ENCODE results near the gene RIMBP2. TPM values are rescaled to one million over a fixed set of nuclear protein-coding genes. Genes with fewer than 3 reads are reported as not detected.

RIMBP2 gene
- total and polyA plus RNA-seq, 4 donors, result 0.39 to 1.0 TPM; not detected in 2

DNA sequence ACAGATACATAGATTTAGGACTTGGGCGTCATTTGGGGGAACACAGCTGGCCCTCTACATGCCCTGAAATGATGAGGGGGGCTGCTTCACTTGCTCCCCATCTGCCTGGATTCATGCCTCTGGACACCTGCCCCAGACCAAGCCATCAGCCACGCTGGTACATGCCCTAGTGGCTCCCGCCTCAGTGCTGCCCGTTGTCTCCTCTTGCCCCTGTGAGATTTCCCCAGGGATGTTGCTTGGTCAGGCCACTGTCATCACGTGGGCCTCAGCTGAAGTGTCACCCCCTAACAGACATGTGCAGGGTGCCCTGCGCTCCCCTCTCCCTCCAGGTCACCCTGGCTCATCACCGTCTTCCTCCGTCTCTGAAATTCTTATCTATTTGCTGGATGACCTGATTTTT, 220.9 kb downstream of the RIMBP2 start:
- Histone ChIP-seq H3K27ac (ENCODE audit: low read depth in 1 of 2, low read length in 2 of 2) (no peak overlapping the region), H3K4me1 (ENCODE audit: control insufficient read depth in 1 of 2, insufficient read depth in 2 of 2, low read length in 2 of 2) (no peaks in the 10 kb centered on the region), H3K9me3 (ENCODE audit: control insufficient read depth, low read length) (no peaks in the 10 kb centered on the region), H3K4me3 (ENCODE audit: low read length in 2 of 2) (no peak overlapping the region), H3K36me3 (ENCODE audit: control insufficient read depth in 1 of 2, insufficient read depth in 2 of 2, low read length in 1 of 2) (no peaks in the 10 kb centered on the region), H3K27me3 (ENCODE audit: control insufficient read depth in 1 of 2, insufficient read depth in 2 of 2, low read length in 1 of 2) (no peaks in the 10 kb centered on the region)
- 80 to 85% methylated on average over 8 of the region's 8 CpGs for WGBS, 2 donors
- intact Hi-C loops (cut with DNase I), result no loop called here
- ATAC-seq (ENCODE audit: low FRiP score), result no peak
- no peak for DNase-seq

DNA sequence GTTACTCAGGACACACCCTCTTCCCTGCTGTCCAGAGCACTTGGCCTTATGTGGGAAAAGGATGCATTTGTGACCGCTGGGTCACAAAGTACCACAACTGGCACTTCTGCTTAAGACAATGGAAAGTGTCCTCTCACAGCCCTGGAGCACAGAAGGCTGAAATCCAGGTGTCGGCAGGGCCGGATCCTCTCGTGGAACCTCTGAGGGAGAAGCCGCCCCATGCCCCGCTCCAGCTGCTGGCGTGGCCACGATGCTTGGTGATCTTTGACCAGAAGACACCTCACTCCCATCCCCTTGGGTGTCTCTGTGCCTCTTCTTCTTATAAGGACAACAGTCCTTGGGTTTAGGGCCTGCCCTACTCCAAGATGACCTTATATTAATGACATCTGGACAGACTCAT, 221.4 kb downstream of the RIMBP2 start:
- no peaks in the 10 kb centered on the region for H3K27me3 ChIP-seq (ENCODE audit: control insufficient read depth in 1 of 2, insufficient read depth in 2 of 2, low read length in 1 of 2)
- intact Hi-C loops (cut with DNase I), result no loop called here
- H3K36me3 ChIP-seq (ENCODE audit: control insufficient read depth in 1 of 2, insufficient read depth in 2 of 2, low read length in 1 of 2), result no peaks in the 10 kb centered on the region
- no peak overlapping the region for H3K27ac ChIP-seq (ENCODE audit: low read depth in 1 of 2, low read length in 2 of 2)
- WGBS, 2 donors, result 93 to 95% methylated on average over 8 of the region's 8 CpGs
- H3K9me3 ChIP-seq (ENCODE audit: control insufficient read depth, low read length), result no peaks in the 10 kb centered on the region
- H3K4me3 ChIP-seq (ENCODE audit: low read length in 2 of 2), result no peak overlapping the region
- ATAC-seq (ENCODE audit: low FRiP score) (no peak), DNase-seq (no peak)
- no peaks in the 10 kb centered on the region for H3K4me1 ChIP-seq (ENCODE audit: control insufficient read depth in 1 of 2, insufficient read depth in 2 of 2, low read length in 2 of 2)

DNA sequence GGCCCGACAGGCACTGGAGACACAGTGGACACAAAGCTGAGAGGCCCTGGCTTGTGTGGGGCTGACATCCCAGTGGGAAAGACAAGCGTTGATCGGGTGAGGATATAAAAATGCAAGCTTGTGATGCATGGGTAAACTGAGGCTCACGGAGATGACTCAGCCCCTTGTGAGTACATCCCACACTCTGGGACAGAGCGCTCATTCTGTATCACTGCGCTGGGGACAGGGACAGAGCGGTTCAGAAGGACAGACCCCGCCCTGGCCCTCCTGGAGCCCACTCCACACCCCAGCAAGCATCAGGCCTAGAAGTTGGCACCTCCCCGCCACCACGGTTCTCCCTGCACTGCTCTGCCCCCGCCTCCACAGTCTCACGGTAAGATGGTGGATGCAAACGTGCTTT, 222.1 kb downstream of the RIMBP2 start:
- 83 to 91% methylated on average over 13 of the region's 13 CpGs for WGBS, 2 donors
- Histone ChIP-seq H3K27me3 (ENCODE audit: control insufficient read depth in 1 of 2, insufficient read depth in 2 of 2, low read length in 1 of 2) (no peaks in the 10 kb centered on the region), H3K36me3 (ENCODE audit: control insufficient read depth in 1 of 2, insufficient read depth in 2 of 2, low read length in 1 of 2) (no peaks in the 10 kb centered on the region)

DNA sequence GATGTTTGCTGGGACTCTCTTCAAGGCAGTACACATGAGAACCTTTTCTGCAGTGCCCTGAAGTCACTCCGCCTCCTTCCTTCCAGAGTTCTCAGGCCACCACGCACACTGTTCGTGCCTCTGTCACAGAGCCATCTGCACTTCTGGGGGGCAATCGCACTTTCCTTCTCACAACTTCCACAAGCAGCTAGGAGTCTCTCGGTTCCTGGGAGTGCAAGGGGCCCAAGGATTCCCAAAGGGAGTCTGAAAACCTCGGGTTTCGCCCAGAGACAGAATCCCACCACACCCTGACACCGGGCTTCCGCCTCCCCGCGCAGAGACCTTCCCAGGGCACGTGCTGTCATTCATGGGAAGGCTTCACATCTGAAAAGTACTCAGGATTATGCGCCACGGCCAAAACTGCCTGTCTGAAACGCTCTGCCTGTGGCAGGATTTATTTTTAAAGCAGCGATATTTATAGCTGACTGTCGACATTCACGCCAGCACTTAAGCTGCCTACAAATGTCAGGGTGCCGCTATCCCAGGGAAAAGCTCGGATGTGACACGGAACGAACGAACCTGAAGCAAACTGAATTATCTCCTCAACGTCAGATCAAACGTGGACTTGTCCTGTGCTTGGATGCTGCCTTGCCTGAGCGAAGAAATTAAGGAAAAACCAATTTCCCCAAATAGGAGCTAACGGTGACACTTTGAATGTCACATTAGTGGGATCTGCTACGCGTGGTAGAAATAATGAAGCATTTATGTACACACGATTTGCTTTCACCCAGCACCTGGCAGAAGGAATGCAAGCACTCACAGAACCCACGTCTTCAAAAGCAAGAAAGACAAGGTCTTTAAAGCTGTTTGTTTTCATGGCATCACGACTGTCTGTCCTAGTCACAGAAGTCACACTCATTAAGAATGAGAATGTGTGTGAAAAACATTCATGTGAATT, 224.4 kb downstream of the RIMBP2 start:
- H3K27ac ChIP-seq (ENCODE audit: low read depth in 1 of 2, low read length in 2 of 2), result no peak overlapping the region
- WGBS, 2 donors, result 8 to 18% methylated on average over 32 of the region's 32 CpGs
- H3K27me3 ChIP-seq (ENCODE audit: control insufficient read depth in 1 of 2, insufficient read depth in 2 of 2, low read length in 1 of 2), result no peaks in the 10 kb centered on the region
- ATAC-seq (ENCODE audit: low FRiP score) (no peak), DNase-seq (peak in 1 of 2 donors; percentile 35)
- intact Hi-C loops (cut with DNase I), result no loop called here
- H3K4me3 ChIP-seq (ENCODE audit: low read length in 2 of 2), result no peak overlapping the region
- H3K9me3 ChIP-seq (ENCODE audit: control insufficient read depth, low read length), result peaks cover 1% of the 10 kb centered on the region
- no peaks in the 10 kb centered on the region for H3K36me3 ChIP-seq (ENCODE audit: control insufficient read depth in 1 of 2, insufficient read depth in 2 of 2, low read length in 1 of 2)
- no peaks in the 10 kb centered on the region for H3K4me1 ChIP-seq (ENCODE audit: control insufficient read depth in 1 of 2, insufficient read depth in 2 of 2, low read length in 2 of 2)

More for the DNA sequence above, 222.1 kb downstream of the RIMBP2 start:
- no peak overlapping the region for H3K27ac ChIP-seq (ENCODE audit: low read depth in 1 of 2, low read length in 2 of 2)
- intact Hi-C loops (cut with DNase I), result no loop called here
- ATAC-seq (ENCODE audit: low FRiP score), result no peak
- H3K9me3 ChIP-seq (ENCODE audit: control insufficient read depth, low read length), result no peaks in the 10 kb centered on the region
- no peaks in the 10 kb centered on the region for H3K4me1 ChIP-seq (ENCODE audit: control insufficient read depth in 1 of 2, insufficient read depth in 2 of 2, low read length in 2 of 2)
- H3K4me3 ChIP-seq (ENCODE audit: low read length in 2 of 2), result no peak overlapping the region
- no peak for DNase-seq

DNA sequence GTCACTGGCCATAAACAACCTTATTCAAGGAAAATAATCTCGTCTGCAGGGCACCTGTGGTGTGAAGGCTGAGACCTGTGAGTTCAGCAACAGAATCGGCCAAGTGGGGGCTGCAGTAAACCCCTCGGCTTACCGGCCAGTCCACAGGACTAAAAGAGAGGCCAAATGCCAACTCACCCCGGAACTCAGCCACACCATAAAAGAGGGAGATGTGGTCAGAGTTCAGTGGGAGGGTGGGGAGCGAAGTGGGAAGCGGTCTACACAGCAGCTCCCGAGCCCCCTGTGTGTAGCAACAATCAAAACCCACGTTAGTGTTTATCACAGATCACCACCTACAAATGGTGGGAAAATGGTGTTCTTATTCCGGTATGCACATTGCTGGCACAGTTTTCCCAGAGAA, 225.4 kb downstream of the RIMBP2 start:
- Histone ChIP-seq H3K4me3 (ENCODE audit: low read length in 2 of 2) (no peak overlapping the region), H3K9me3 (ENCODE audit: control insufficient read depth, low read length) (peaks cover 1% of the 10 kb centered on the region), H3K36me3 (ENCODE audit: control insufficient read depth in 1 of 2, insufficient read depth in 2 of 2, low read length in 1 of 2) (no peaks in the 10 kb centered on the region), H3K4me1 (ENCODE audit: control insufficient read depth in 1 of 2, insufficient read depth in 2 of 2, low read length in 2 of 2) (no peaks in the 10 kb centered on the region), H3K27ac (ENCODE audit: low read depth in 1 of 2, low read length in 2 of 2) (no peak overlapping the region), H3K27me3 (ENCODE audit: control insufficient read depth in 1 of 2, insufficient read depth in 2 of 2, low read length in 1 of 2) (no peaks in the 10 kb centered on the region)
- WGBS, 2 donors, result 68 to 83% methylated on average over 10 of the region's 10 CpGs
- ATAC-seq (ENCODE audit: low FRiP score) (no peak), DNase-seq (peak in 1 of 2 donors; percentile 38)
- intact Hi-C loops (cut with DNase I), result no loop called here

DNA sequence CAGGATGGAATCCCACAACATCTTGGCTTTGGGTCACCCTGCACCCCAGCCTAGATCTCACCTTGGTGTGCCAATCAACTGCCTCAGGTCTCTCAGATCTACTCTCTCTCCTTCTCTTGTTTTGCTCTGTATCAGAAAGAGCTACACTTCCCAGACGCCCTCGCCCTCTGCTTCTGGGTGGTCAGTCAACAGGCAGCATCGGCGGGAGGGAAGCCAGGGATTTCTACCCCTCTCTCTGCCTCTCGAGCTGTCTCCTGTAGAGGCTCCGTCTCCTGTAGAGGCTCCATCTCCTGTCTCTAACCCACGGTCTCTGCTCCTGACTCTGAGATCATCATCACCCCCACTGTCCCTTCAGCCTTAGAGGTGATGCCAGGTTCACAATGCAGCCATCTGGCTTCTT, 226.8 kb downstream of the RIMBP2 start:
- ATAC-seq (ENCODE audit: low FRiP score), result no peak
- Histone ChIP-seq H3K4me3 (ENCODE audit: low read length in 2 of 2) (no peak overlapping the region), H3K36me3 (ENCODE audit: control insufficient read depth in 1 of 2, insufficient read depth in 2 of 2, low read length in 1 of 2) (no peaks in the 10 kb centered on the region), H3K27ac (ENCODE audit: low read depth in 1 of 2, low read length in 2 of 2) (no peak overlapping the region), H3K27me3 (ENCODE audit: control insufficient read depth in 1 of 2, insufficient read depth in 2 of 2, low read length in 1 of 2) (no peaks in the 10 kb centered on the region), H3K4me1 (ENCODE audit: control insufficient read depth in 1 of 2, insufficient read depth in 2 of 2, low read length in 2 of 2) (no peaks in the 10 kb centered on the region), H3K9me3 (ENCODE audit: control insufficient read depth, low read length) (peaks cover 1% of the 10 kb centered on the region)
- intact Hi-C loops (cut with DNase I), result no loop called here
- WGBS, 2 donors, result 83 to 90% methylated on average over 7 of the region's 7 CpGs
- DNase-seq, result peak in 1 of 2 donors; percentile 31

DNA sequence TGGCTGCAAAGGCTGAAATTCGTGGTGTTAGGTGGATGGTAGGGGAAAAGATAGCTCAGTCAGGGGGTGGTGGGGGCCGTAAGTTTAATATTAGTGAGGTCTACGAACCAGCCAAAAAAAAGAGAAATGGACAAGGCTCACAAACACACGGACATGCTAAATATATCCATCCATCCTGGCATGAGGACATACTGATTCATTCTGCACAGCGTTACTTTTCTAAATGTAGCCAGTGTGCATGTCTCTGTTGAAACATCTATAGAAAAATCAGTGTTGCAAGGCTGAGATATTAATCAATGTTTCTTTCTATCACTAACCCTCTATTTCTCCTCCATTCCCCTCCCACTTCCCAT, 227.8 kb downstream of the RIMBP2 start:
- intact Hi-C loops (cut with DNase I), result no loop called here
- 40 to 41% methylated on average over 5 of the region's 5 CpGs for WGBS, 2 donors

DNA sequence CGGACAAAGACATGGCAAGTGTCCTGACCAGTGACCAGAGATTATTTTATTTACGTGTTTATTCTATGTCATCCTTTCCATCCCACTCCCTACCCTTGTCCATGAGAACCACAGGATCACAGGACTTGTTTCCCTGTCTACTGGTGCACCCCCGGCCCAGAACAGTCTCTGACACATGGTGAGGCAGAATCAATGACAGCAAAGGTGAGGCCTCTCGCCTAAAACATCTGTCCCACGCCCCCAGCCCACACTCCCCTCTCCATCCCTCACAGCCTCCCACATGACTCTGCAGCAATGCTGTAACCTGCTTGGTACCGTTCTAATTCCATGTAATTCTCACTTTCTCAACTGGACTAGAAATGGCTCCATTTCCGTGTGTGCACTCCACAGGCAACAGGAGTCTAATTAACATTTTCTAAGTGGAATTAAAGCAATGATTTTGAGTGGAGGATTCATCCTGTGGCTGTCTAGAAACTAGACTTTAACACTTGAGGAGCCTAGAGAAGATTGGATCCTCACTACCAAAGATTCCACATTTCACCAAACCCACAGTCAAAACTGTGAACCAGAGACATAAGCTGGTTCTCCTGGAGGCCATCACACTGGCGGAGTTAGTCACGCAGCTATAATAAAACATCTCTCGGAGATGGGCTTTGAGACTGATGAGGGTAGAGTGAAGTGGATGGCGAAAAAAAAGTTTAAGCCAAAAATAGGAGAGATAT, 228.3 kb downstream of the RIMBP2 start:
- Histone ChIP-seq H3K27ac (ENCODE audit: low read depth in 1 of 2, low read length in 2 of 2) (no peak overlapping the region), H3K27me3 (ENCODE audit: control insufficient read depth in 1 of 2, insufficient read depth in 2 of 2, low read length in 1 of 2) (no peaks in the 10 kb centered on the region), H3K4me1 (ENCODE audit: control insufficient read depth in 1 of 2, insufficient read depth in 2 of 2, low read length in 2 of 2) (no peaks in the 10 kb centered on the region), H3K9me3 (ENCODE audit: control insufficient read depth, low read length) (peaks cover 1% of the 10 kb centered on the region), H3K36me3 (ENCODE audit: control insufficient read depth in 1 of 2, insufficient read depth in 2 of 2, low read length in 1 of 2) (no peaks in the 10 kb centered on the region), H3K4me3 (ENCODE audit: low read length in 2 of 2) (no peak overlapping the region)
- ATAC-seq (ENCODE audit: low FRiP score), result no peak
- no peak for DNase-seq
- intact Hi-C loops (cut with DNase I), result no loop called here
- 81 to 83% methylated on average over 11 of the region's 11 CpGs for WGBS, 2 donors

More for the DNA sequence above, 227.8 kb downstream of the RIMBP2 start:
- no peak for ATAC-seq (ENCODE audit: low FRiP score)
- Histone ChIP-seq H3K27ac (ENCODE audit: low read depth in 1 of 2, low read length in 2 of 2) (no peak overlapping the region), H3K4me1 (ENCODE audit: control insufficient read depth in 1 of 2, insufficient read depth in 2 of 2, low read length in 2 of 2) (no peaks in the 10 kb centered on the region), H3K27me3 (ENCODE audit: control insufficient read depth in 1 of 2, insufficient read depth in 2 of 2, low read length in 1 of 2) (no peaks in the 10 kb centered on the region), H3K4me3 (ENCODE audit: low read length in 2 of 2) (no peak overlapping the region), H3K36me3 (ENCODE audit: control insufficient read depth in 1 of 2, insufficient read depth in 2 of 2, low read length in 1 of 2) (no peaks in the 10 kb centered on the region), H3K9me3 (ENCODE audit: control insufficient read depth, low read length) (peaks cover 1% of the 10 kb centered on the region)
- no peak for DNase-seq
